ENCODE results near the gene GSK3A.

- TF ChIP-seq POLR2A (IDR thresholded peaks at IDR 0.05; ENCODE audit: low read depth, low read length) (no peak), SPI1 (IDR thresholded peaks at IDR 0.05; ENCODE audit: low read depth, low read length) (no peak), TAF1 (IDR thresholded peaks at IDR 0.05; ENCODE audit: low read depth, low read length) (no peak), PAX5 (IDR thresholded peaks at IDR 0.05; ENCODE audit: insufficient read depth, low read length, severe bottlenecking) (no peak)
Observed at GRCh38 chr19:42281827-42282762, 39.7 kb upstream of the GSK3A start.

All from GM12891 (cell line).